ENCODE data around the gene CDC27. TPM values are rescaled to one million over a fixed set of nuclear protein-coding genes. Genes with fewer than 3 reads are reported as not detected.
"Not testable (repeated sequence)": the region's sequence is repeated elsewhere in the genome, so short reads cannot be mapped to it uniquely, and the experiment has no call there.

The CDC27 gene
- polyA plus RNA-seq, 1 donor = 49.6 TPM

DNA sequence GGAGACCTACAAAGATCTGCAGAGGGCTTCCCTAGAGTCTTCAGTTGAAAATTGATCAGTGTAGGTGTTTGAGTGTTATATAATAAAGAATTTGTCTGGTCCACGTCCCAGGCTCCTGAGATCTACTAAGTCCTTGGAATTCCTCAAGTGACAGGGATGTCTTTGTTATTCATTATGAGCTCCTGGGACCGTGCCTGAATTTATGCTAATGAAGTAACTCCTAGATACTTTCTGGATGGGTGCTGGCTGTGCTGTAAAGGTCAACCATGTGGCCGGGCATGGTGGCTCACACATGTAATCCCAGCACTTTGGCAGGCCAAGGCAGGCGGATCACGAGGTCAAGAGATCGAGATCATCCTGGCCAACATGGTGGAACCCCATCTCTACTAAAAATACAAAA, 43.7 kb downstream of the CDC27 start:
- no peak for DNase-seq (ENCODE audit: low read depth)

DNA sequence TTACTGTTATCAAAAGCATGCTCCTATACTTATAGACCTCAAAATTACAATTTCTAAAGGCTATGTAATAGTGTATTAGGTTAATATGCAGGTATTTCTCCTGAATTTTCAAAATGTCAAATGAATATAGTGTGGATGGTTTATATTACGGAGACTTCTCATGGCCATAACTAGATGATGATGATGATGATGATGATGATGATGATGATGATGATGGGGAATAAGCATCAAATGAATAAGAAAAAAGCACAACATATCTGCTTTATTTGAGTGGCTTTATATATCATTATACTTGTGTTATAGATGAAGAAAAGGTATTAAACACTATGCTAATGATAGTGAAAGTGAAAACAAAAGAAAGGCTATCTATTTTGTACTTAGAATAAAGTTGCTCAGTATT, 53.9 kb downstream of the CDC27 start:
- DNase-seq (ENCODE audit: low read depth) = no peak

DNA sequence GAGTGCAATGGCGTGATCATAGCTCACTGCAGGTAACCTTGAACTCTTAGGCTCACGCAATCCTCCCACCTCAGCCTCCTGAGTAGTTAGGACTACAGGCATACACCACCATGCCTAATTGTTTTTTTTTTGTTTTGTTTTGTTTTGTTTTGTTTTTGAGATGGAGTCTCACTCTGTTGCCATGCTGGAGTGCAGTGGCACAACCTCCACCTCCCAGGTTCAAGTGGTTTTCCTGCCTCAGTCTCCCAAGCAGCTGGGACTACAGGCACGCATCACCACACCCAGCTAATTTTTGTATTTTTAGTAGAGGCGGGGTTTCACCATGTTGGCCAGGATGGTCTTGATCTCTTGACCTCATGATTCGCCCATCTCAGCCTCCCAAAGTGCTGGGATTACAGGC, 54.7 kb downstream of the CDC27 start:
- DNase-seq (ENCODE audit: low read depth) = not testable (repeated sequence)

DNA sequence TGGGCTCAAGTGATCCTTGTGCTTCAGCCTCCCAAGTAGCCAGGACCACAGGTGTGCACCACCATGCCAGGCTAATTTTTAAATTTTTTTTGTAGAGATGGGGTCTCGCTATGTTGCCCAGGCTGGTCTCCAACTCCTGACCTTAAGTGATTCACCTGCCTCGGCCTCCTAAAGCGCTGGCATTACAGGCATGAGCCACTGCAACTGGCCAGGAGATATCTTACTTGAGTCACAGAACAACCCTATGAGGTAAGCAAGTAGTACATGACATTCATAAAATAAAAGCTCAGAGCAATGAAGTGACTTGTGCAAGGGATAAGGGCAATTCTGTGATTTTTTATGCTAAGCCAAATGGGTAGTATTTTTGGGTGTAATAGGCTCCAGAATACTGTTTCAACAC, 57.3 kb downstream of the CDC27 start:
- DNase-seq (ENCODE audit: low read depth) = no peak

DNA sequence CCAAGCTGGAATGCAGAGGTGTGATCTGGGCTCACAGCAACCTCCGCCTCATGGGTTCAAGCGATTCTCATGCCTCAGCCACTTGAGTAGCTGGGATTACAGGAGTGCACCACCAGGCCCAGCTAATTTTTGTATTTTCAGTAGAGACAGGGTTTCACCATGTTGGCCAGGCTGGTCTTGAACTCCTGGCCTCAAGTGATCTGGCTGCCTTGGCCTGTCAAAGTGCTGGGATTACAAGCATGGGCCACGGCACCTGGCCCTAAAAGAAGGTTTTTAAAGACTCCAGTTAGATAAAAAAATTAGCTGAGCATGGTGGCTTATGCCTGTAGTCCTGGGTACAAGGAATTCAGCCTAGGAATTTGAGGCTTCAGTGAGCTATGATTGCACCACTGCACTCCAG, 62.3 kb downstream of the CDC27 start:
- not testable (repeated sequence) for DNase-seq (ENCODE audit: low read depth)

DNA sequence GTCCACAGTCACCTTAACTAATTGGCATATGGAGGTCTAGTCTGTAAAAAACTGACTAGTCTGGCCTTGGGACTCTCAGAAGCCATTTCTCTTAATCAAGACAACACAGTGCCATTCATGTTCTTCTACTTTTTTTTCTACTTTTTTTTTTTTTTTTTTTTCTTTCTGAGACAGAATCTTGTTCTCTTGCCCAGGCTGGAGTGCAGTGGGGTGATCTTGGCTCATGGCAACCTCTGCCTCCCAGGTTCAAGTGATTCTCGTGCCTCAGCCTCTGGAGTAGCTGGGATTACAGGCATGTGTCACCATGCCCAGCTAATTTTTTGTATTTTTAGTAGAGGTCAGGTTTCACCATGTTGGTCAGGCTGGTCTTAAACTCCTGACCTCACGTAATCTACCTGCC, 65.8 kb downstream of the CDC27 start:
- DNase-seq (ENCODE audit: low read depth) = not testable (repeated sequence)

DNA sequence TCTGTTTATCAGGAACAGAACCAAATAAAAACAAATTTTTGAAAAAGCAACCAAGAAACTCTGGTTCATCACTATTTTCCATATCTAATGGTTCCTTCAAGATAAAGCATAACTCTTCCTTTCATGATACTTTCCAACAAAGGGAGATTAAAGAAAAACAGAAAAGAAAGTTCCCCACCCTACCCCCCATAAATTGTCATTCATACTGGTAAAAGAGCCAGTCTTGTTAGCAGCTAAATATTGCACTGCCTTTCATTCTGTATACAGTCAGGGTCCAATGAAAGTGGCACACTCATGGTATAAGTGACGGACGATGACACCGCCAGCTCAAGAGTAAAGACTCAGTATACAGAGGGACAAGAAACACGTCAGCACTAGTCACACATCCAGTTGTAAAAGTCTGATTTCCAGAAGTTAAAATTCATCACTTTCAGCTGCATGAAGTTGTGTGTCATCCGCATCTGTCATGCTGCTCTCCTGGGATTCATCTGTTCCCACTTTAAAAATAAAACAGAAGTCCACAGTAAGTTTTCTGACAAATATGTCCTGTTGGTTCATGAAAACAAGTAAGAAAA, 68.5 kb downstream of the CDC27 start:
- no peak for DNase-seq (ENCODE audit: low read depth)

DNA sequence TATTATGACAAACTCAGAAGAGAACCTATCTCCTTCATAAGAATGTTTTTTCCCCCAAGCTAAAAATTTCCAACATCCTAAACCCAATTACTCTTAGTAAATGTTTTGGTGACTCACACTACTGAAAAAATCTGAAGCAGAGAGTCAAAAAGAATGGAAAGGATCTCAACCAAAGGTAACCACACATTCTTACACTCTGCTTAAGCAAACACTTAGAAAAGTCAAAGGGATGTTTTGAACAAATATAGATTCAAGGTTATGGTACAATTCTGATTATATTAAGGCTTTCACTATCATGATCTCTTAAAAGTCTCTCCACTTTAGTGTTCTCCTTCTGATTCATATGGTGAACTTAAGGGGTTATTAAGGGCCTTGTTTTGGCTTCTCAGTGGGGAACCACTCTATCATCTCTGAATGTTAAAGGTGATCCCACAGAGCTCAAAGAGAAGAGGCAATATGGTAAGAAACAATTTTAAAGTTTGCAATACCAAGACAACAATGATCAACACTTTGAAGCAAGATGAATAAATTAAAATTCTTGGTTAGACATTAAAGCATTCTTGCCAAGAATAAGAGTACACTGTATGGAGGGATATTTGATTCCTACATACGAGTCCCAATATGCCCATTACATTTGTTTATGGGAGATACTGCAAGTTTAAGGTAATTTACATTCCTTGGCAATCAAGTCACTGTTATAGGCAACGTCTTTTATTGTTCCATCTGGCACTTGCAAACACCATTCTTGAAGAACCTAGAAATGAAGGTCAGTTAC, 69.2 kb downstream of the CDC27 start:
- no peak for DNase-seq (ENCODE audit: low read depth)

DNA sequence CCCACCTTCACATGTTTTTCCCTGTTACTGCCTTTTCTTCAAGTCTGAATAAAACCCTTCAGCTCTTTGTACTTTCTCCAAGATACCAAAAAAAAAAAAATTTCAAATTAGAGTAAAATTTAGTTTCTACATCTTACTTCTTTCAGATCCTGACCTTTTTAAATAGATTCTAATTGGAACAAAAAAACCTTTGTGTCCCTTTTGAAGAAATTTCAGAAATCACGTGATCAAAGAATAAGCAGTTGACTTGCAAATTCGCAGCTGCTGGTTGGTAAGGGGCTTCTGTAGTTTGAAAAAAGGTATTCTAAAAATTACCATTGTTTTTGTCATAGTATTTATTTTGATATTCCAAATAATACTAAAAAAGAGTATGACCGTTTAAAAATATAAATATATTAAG, 71.7 kb downstream of the CDC27 start:
- DNase-seq (ENCODE audit: low read depth) = no peak

DNA sequence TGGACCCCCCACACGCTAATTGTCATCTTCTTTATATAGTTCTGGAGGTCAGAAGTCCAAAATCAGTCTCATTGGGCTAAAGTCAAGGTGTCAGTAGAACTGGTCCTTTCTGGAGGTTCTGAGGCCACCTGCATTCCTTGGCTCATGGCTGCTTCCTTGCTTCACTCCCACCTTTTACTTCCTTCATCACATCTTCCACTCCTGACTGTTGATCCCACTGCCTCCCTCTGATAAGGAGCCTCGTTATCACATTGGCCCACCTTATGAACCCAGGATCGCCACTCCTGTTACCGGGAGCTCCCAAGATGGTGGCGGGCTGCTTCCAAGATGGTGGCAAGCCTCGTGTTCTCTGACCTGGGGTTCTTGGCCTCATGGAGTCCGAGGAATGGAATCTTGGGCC, 83.0 kb downstream of the CDC27 start:
- DNase-seq (ENCODE audit: low read depth) = no peak

DNA sequence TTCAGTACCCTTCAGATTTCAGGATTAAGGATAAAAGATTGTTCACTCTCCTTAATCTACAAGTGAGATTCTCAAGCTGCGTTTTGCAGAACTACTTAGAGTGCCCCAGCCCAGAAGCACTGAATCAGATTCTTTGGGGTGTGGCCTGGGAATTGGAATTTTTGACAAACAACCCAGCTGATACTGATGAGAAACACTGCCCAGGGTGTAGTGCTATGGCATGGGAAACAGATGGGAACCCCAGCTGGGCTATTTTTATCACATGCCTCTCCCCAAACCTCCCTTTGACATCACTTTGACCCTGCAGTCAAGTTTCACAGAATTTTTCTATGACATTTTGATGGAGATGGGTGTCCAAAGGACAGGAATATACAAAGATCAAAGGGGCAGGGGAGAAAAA, 83.8 kb downstream of the CDC27 start:
- not testable (repeated sequence) for DNase-seq (ENCODE audit: low read depth)

DNA sequence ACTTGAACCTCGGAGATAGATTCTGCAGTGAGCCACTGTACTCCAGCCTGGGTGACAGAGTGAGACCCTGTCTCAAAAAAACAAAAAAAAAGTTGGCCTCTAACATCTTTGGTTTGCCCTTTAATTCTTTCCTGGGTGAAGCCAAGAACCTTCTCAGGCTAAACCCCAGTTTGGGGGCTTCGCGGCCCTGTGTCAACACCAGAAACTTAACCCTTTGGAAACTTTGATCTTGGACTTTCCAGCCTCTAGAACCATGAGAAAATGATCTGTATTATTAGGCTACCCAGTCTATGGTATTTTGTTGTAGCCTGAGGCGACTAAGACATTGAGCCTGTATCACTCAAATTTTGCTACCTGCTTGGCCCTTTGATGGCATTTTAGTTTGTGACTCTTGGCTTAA, 86.2 kb downstream of the CDC27 start:
- no peak for DNase-seq (ENCODE audit: low read depth)

DNA sequence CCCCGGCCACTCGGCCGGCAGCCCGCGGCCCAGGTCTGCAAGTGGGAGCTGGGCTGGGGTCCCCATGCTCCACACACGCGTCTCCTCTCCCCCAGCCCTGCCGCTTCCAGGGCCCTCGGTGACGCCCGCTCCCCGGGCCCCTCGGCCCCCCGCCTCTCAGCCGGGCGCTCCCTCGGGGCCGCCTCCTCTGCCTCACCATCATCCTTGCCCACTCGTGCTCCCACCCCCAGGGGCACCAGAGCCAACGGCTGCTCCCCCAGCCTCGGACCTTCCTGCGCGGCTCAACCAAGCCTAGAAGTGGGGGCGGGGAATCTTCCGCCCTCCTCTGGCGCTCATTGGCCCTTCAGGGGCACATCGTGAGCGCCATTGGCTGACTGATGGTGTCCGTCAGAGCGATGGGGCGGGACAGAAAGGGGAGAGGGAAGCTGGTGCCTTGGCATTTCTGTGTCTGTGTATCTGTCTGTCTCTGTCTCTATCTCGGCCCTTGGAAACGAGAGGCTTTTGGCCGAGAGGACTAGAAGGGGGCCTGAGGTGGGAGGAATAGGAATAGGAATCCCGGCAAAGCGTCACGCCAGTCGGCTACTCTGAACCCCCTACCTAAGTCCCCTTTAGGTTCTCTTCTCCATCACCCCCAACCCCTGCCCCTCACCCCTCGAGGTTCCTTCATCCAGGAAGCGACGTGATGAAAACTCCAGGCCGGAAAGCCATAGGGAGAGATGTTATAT, 88.9 kb downstream of the CDC27 start:
- DNase-seq (ENCODE audit: low read depth) = peak; percentile 67

DNA sequence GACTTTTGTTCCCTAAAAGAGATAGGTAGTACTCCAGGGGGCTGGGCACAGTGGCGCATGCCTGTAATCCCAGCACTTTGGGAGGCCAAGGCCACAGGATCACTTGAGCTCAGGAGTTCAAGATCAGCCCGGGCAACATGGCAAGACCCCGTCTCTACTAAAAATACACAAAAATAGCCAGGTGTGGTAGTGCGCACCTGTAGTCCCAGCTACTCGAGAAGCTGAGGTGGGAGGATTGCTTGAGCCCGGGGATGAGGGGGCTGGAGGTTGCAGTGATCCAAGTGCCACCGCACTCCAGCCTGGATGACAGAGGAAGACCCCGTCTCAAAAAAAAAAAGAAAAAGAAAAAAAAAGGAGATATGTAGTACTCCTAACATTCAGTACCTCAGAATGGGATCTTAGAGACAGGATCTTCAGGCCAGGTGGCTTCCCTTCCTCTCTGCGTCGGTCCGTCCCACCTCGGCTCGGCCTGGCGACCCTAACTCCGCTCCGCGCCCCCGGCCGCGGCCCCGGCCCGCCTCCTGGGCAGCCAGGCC, 89.6 kb downstream of the CDC27 start:
- no peak for DNase-seq (ENCODE audit: low read depth)

DNA sequence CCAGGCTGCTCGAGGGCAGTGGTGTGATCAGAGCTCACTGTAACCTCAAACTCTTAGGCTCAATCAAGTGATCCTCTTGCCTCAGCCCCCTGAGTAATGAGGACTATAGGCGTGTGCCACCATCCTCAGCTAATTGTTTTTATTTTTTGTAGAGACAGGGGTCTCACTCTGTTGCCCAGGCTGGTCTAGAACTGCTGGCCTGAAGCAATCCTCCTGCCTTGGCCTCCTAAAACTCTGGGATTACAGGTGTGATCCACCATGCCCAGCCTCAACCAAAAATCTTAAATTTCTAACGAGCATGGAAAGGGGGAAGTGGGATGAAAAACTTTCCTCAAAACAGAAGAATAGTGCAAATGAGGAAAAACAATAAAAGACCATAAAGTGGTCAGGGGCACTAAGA, 92.8 kb downstream of the CDC27 start:
- no peak for DNase-seq (ENCODE audit: low read depth)

DNA sequence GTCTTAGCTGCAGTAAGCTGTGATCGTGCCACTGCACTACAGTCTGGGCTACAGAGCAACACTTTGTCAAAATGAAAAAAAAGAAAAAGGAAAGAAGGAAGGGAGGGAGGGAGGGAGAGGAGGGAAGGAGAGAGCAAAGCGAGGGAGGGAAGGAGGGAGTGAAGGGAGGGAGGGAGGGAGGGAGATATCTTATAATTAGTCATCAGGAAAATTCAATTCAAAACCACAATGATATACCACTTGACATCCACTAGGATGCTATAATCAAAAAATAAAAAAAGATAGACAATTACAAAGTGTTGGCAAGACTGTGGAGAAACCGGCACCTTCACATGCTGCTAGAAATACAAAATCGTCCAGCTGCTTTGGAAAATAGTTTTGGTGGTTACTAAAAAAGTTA, 93.8 kb downstream of the CDC27 start:
- DNase-seq (ENCODE audit: low read depth) = no peak

DNA sequence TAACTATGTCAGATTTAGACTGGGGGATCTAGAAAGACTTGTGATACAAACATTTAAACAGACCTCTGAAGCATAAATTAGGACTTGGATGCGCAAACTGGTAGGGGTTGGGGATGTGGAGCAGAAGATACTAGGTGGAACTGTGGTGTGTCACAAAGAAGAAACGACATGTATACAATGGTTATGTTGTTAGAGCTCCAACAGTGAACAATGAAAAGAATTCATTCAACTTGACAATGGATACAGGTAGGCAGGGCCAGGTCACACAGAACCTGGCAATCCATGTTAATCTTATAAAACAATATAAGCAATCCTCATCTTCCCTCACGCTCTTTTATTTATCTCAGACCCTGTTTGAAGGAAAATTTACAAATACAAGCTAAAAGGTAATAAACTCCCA, 102.0 kb downstream of the CDC27 start:
- no peak for DNase-seq (ENCODE audit: low read depth)

DNA sequence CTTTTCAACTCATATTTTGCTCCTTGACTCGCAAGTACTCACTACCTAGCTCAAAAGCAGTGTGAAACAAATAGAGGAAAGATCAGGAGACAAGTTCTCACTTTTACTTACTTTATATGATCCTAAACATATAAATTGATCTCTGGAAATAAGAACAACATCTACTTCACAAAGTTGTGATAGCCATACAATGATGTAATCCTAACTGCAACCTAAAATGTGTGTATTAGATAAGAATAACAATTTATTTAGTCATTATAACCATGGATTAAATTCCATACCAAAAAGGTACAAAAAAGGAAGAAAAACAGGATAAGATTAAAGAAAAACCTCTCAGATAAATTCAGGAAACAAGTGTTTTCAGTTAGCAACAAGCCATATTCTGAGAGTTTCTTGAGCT, 103.4 kb downstream of the CDC27 start:
- no peak for DNase-seq (ENCODE audit: low read depth)

DNA sequence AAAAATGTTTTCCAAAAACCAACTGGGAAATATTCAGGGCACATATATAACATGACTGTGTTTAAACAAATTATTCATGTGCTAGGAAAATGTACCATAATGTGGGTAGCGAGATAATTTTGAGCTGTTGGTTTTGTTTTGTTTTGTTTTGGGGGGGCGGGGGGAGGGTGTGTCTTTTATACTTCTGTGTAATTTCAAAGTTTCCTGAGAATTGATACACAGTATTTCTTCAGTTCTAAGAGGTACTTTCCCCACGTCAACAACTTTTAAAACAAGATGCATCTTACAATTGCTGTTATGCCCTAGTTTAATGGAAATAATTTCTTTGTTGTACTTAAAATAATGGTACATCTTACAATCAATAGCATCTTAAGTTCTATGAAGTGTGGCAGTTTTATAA, 110.3 kb downstream of the CDC27 start:
- DNase-seq (ENCODE audit: low read depth) = no peak

DNA sequence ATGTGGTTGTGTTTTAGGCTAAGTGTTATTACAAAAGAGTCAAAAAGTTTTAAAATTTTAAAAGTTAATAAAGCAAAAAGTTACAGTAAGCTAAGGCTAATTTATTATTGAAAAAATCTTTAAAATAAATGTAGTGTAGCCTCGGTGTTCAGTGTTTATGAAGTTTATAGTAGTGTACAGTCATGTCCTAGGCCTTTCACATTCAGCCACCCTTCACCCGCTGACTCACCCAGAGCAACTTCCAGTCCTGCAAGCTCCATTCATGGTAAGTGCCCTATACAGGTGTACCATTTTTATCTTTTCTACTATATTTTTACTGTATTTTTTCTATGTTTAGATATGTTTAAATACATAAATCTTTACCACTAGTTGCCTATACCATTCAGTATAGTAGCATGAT, 111.5 kb downstream of the CDC27 start:
- DNase-seq (ENCODE audit: low read depth) = no peak

DNA sequence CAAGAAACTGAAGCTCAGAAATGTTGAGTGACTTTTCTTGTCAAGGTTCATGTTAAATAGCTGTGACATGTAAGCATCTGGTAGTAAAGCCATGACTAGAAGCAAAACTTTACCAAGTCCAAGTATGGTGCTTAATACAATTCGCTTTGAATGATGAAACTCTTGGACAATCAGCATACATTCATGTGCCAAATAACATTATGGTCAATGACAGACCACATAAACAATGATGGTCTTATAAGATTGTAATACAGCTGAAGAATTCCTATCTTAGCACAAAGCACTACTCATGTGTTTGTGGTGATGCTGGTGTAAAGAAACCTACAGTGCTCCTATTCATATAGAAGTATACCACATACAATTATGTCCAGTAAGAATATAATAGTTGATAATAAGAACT, 112.9 kb downstream of the CDC27 start:
- no peak for DNase-seq (ENCODE audit: low read depth)

DNA sequence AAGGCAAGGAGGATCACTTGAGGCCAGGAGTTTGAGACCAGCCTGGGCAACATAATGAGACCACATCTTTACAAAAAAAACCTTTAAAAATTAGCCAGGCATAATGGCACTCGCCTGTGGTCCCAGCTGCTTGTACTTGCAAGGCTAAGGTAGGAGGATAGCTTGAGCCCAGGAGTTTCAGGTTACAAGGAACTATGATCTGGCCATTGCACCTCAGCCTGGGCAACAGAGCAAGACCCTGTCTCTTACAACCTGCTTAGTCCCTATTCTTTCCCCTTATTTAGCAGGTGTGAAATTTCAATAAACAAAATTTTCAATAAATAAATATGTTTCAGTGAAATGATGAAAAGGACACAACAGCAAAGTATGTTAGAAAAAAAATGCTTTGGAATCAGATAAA, 114.7 kb downstream of the CDC27 start:
- DNase-seq (ENCODE audit: low read depth) = not testable (repeated sequence)

DNA sequence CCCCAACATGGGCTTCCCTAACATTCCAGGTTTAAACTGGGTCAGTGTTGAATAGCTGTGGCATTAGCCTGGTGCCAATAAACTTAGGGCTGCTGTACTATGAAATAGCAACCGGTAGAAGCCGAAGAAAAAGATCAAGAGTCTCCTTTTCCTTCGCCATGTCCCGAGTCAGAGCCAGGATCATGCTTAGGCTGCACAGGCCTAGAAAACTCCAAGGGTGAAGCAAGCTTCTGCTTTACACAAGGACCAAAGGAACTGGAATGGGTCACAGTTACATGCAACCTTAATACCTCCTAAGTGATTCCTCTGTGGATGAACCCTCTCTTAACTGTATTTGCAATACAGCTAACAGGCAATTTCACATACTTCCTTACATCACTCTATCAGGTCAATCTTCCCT, 115.5 kb downstream of the CDC27 start:
- DNase-seq (ENCODE audit: low read depth) = not testable (repeated sequence)
